Measurements from ENCODE around the gene ZNF264.
"Not testable (repeated sequence)": the region's sequence is repeated elsewhere in the genome, so short reads cannot be mapped to it uniquely, and the experiment has no call there.

ZNF264 gene

GRCh38 chr19:57171551-57172081 lies 19.7 kb upstream of the ZNF264 start:
- DNase-seq: peak; percentile 45 to 90 (median 85)
- H3K36me3 ChIP-seq (ENCODE audit: control insufficient read depth in 4 of 4, insufficient read depth in 4 of 4, low read length in 3 of 4): peaks cover 0 to 16% (median 0%) of the 10 kb centered on the region in 4 experiments
- peaks cover 0 to 2% (median 0%) of the 10 kb centered on the region in 5 experiments for H3K27me3 ChIP-seq (replicated peaks in 2 of 5; ENCODE audit: control insufficient read depth in 4 of 5, insufficient read depth in 5 of 5, low read length in 4 of 5)
- H3K4me3 ChIP-seq (ENCODE audit: control insufficient read depth in 1 of 7, extremely low read depth in 1 of 7, insufficient read depth in 4 of 7, low read depth in 2 of 7, low read length in 6 of 7): peak overlapping the region; percentile 20 to 85 (median 61)
- H3K27ac ChIP-seq (ENCODE audit: insufficient read depth in 1 of 2, low read depth in 1 of 2, low read length in 2 of 2, poor library complexity in 1 of 2, severe bottlenecking in 2 of 2): no peak overlapping the region
- POLR2A ChIA-PET: no interaction called here
- CTCF ChIA-PET: no interaction called here
- 10% methylated on average over 6 of the region's 42 CpGs for WGBS (ENCODE audit: insufficient coverage)
- H3K9me3 ChIP-seq (ENCODE audit: control extremely low read depth in 1 of 5, control insufficient read depth in 4 of 5, insufficient read depth in 2 of 5, low read depth in 1 of 5, low read length in 4 of 5): peaks cover 1 to 23% (median 8%) of the 10 kb centered on the region in 5 experiments
- H3K4me1 ChIP-seq (ENCODE audit: control extremely low read depth in 1 of 4, control insufficient read depth in 4 of 4, insufficient read depth in 4 of 4, low read length in 3 of 4): peaks cover 4 to 10% (median 6%) of the 10 kb centered on the region in 4 experiments

- H3K27ac ChIP-seq (ENCODE audit: insufficient read depth in 1 of 2, low read depth in 1 of 2, low read length in 2 of 2, poor library complexity in 1 of 2, severe bottlenecking in 2 of 2): no peak overlapping the region
- WGBS (ENCODE audit: insufficient coverage): 50% methylated on average over 2 of the region's 3 CpGs
- peaks cover 7 to 27% (median 11%) of the 10 kb centered on the region in 4 experiments for H3K4me1 ChIP-seq (ENCODE audit: control extremely low read depth in 1 of 4, control insufficient read depth in 4 of 4, insufficient read depth in 4 of 4, low read length in 3 of 4)
- POLR2A ChIA-PET: no interaction called here
- no peak for DNase-seq
- H3K4me3 ChIP-seq (ENCODE audit: control insufficient read depth in 1 of 7, extremely low read depth in 1 of 7, insufficient read depth in 4 of 7, low read depth in 2 of 7, low read length in 6 of 7): no peak overlapping the region
- peaks cover 12 to 22% (median 18%) of the 10 kb centered on the region in 4 experiments for H3K36me3 ChIP-seq (ENCODE audit: control insufficient read depth in 4 of 4, insufficient read depth in 4 of 4, low read length in 3 of 4)
- H3K9me3 ChIP-seq (ENCODE audit: control extremely low read depth in 1 of 5, control insufficient read depth in 4 of 5, insufficient read depth in 2 of 5, low read depth in 1 of 5, low read length in 4 of 5): peaks cover 4 to 27% (median 17%) of the 10 kb centered on the region in 5 experiments
- CTCF ChIA-PET: no interaction called here
- H3K27me3 ChIP-seq (replicated peaks in 2 of 5; ENCODE audit: control insufficient read depth in 4 of 5, insufficient read depth in 5 of 5, low read length in 4 of 5): no peaks in the 10 kb centered on the region
These were observed 999 bp upstream of the ZNF264 start for GRCh38 chr19:57190301-57190700.

GRCh38 chr19:57192077-57192420 lies 749 bp downstream of the ZNF264 start:
- WGBS (ENCODE audit: insufficient coverage): 4% methylated on average over 6 of the region's 9 CpGs
- H3K4me3 ChIP-seq (ENCODE audit: control insufficient read depth in 1 of 7, extremely low read depth in 1 of 7, insufficient read depth in 4 of 7, low read depth in 2 of 7, low read length in 6 of 7): peak overlapping the region; percentile 68 to 95 (median 93)
- DNase-seq: no peak
- ChIA-PET POLR2A (no interaction called here), CTCF (no interaction called here)
- H3K9me3 ChIP-seq (ENCODE audit: control extremely low read depth in 1 of 5, control insufficient read depth in 4 of 5, insufficient read depth in 2 of 5, low read depth in 1 of 5, low read length in 4 of 5): peaks cover 3 to 24% (median 19%) of the 10 kb centered on the region in 5 experiments
- peaks cover 7 to 27% (median 11%) of the 10 kb centered on the region in 4 experiments for H3K4me1 ChIP-seq (ENCODE audit: control extremely low read depth in 1 of 4, control insufficient read depth in 4 of 4, insufficient read depth in 4 of 4, low read length in 3 of 4)
- H3K27ac ChIP-seq (ENCODE audit: insufficient read depth in 1 of 2, low read depth in 1 of 2, low read length in 2 of 2, poor library complexity in 1 of 2, severe bottlenecking in 2 of 2): peak overlapping the region; percentile 66 to 90
- H3K27me3 ChIP-seq (replicated peaks in 2 of 5; ENCODE audit: control insufficient read depth in 4 of 5, insufficient read depth in 5 of 5, low read length in 4 of 5): no peaks in the 10 kb centered on the region
- H3K36me3 ChIP-seq (ENCODE audit: control insufficient read depth in 4 of 4, insufficient read depth in 4 of 4, low read length in 3 of 4): peaks cover 12 to 39% (median 34%) of the 10 kb centered on the region in 4 experiments

- CTCF ChIA-PET: no interaction called here
- POLR2A ChIA-PET: no interaction called here
- peaks cover 4 to 23% (median 11%) of the 10 kb centered on the region in 5 experiments for H3K9me3 ChIP-seq (ENCODE audit: control extremely low read depth in 1 of 5, control insufficient read depth in 4 of 5, insufficient read depth in 2 of 5, low read depth in 1 of 5, low read length in 4 of 5)
- peaks cover 12 to 48% (median 40%) of the 10 kb centered on the region in 4 experiments for H3K36me3 ChIP-seq (ENCODE audit: control insufficient read depth in 4 of 4, insufficient read depth in 4 of 4, low read length in 3 of 4)
- DNase-seq: peak in 1 of 3 donors; percentile 12
- peaks cover 7 to 27% (median 11%) of the 10 kb centered on the region in 4 experiments for H3K4me1 ChIP-seq (ENCODE audit: control extremely low read depth in 1 of 4, control insufficient read depth in 4 of 4, insufficient read depth in 4 of 4, low read length in 3 of 4)
- H3K27me3 ChIP-seq (replicated peaks in 2 of 5; ENCODE audit: control insufficient read depth in 4 of 5, insufficient read depth in 5 of 5, low read length in 4 of 5): no peaks in the 10 kb centered on the region
- H3K27ac ChIP-seq (ENCODE audit: insufficient read depth in 1 of 2, low read depth in 1 of 2, low read length in 2 of 2, poor library complexity in 1 of 2, severe bottlenecking in 2 of 2): no peak overlapping the region
- WGBS (ENCODE audit: insufficient coverage): 93% methylated on average over 5 of the region's 5 CpGs
- H3K4me3 ChIP-seq (ENCODE audit: control insufficient read depth in 1 of 7, extremely low read depth in 1 of 7, insufficient read depth in 4 of 7, low read depth in 2 of 7, low read length in 6 of 7): peak overlapping the region in 3 of 7 experiments; percentile 81 to 95 (median 94)
These were observed 1.7 kb downstream of the ZNF264 start for GRCh38 chr19:57192993-57193392.

- H3K36me3 ChIP-seq (ENCODE audit: control insufficient read depth in 4 of 4, insufficient read depth in 4 of 4, low read length in 3 of 4): peaks cover 20 to 93% (median 65%) of the 10 kb centered on the region in 4 experiments
- DNase-seq; POLR2A ChIA-PET; H3K4me1 ChIP-seq (ENCODE audit: control extremely low read depth in 1 of 4, control insufficient read depth in 4 of 4, insufficient read depth in 4 of 4, low read length in 3 of 4); CTCF ChIA-PET; H3K27me3 ChIP-seq (replicated peaks in 2 of 5; ENCODE audit: control insufficient read depth in 4 of 5, insufficient read depth in 5 of 5, low read length in 4 of 5); H3K4me3 ChIP-seq (ENCODE audit: control insufficient read depth in 1 of 7, extremely low read depth in 1 of 7, insufficient read depth in 4 of 7, low read depth in 2 of 7, low read length in 6 of 7); H3K27ac ChIP-seq (ENCODE audit: insufficient read depth in 1 of 2, low read depth in 1 of 2, low read length in 2 of 2, poor library complexity in 1 of 2, severe bottlenecking in 2 of 2): not testable (repeated sequence)
- 98% methylated on average over 6 of the region's 6 CpGs for WGBS (ENCODE audit: insufficient coverage)
- H3K9me3 ChIP-seq (ENCODE audit: control extremely low read depth in 1 of 5, control insufficient read depth in 4 of 5, insufficient read depth in 2 of 5, low read depth in 1 of 5, low read length in 4 of 5): peaks cover 0 to 44% (median 14%) of the 10 kb centered on the region in 5 experiments
These were observed 6.6 kb downstream of the ZNF264 start for GRCh38 chr19:57197874-57198273.

- WGBS (ENCODE audit: insufficient coverage): 100% methylated on average over 3 of the region's 5 CpGs
- H3K27ac ChIP-seq (ENCODE audit: insufficient read depth in 1 of 2, low read depth in 1 of 2, low read length in 2 of 2, poor library complexity in 1 of 2, severe bottlenecking in 2 of 2): no peak overlapping the region
- H3K9me3 ChIP-seq (ENCODE audit: control extremely low read depth in 1 of 5, control insufficient read depth in 4 of 5, insufficient read depth in 2 of 5, low read depth in 1 of 5, low read length in 4 of 5): peaks cover 0 to 56% (median 23%) of the 10 kb centered on the region in 5 experiments
- H3K4me1 ChIP-seq (ENCODE audit: control extremely low read depth in 1 of 4, control insufficient read depth in 4 of 4, insufficient read depth in 4 of 4, low read length in 3 of 4): no peaks in the 10 kb centered on the region
- ChIA-PET CTCF (no interaction called here), POLR2A (interaction anchor here (0.7 kb wide), 1 partner anchor 14 kb away, joined by 3 read pairs; no protein-coding TSS in a partner anchor)
- H3K27me3 ChIP-seq (replicated peaks in 2 of 5; ENCODE audit: control insufficient read depth in 4 of 5, insufficient read depth in 5 of 5, low read length in 4 of 5): no peaks in the 10 kb centered on the region
- H3K36me3 ChIP-seq (ENCODE audit: control insufficient read depth in 4 of 4, insufficient read depth in 4 of 4, low read length in 3 of 4): peaks cover 20 to 90% (median 56%) of the 10 kb centered on the region in 4 experiments
- no peak for DNase-seq
- H3K4me3 ChIP-seq (ENCODE audit: control insufficient read depth in 1 of 7, extremely low read depth in 1 of 7, insufficient read depth in 4 of 7, low read depth in 2 of 7, low read length in 6 of 7): no peak overlapping the region
These were observed 10.9 kb downstream of the ZNF264 start for GRCh38 chr19:57202160-57202559.

- Histone ChIP-seq H3K27me3 (replicated peaks in 2 of 5; ENCODE audit: control insufficient read depth in 4 of 5, insufficient read depth in 5 of 5, low read length in 4 of 5) (no peaks in the 10 kb centered on the region), H3K4me3 (ENCODE audit: control insufficient read depth in 1 of 7, extremely low read depth in 1 of 7, insufficient read depth in 4 of 7, low read depth in 2 of 7, low read length in 6 of 7) (no peak overlapping the region), H3K27ac (ENCODE audit: insufficient read depth in 1 of 2, low read depth in 1 of 2, low read length in 2 of 2, poor library complexity in 1 of 2, severe bottlenecking in 2 of 2) (no peak overlapping the region), H3K9me3 (ENCODE audit: control extremely low read depth in 1 of 5, control insufficient read depth in 4 of 5, insufficient read depth in 2 of 5, low read depth in 1 of 5, low read length in 4 of 5) (peaks cover 1 to 48% (median 33%) of the 10 kb centered on the region in 5 experiments), H3K4me1 (ENCODE audit: control extremely low read depth in 1 of 4, control insufficient read depth in 4 of 4, insufficient read depth in 4 of 4, low read length in 3 of 4) (no peaks in the 10 kb centered on the region), H3K36me3 (ENCODE audit: control insufficient read depth in 4 of 4, insufficient read depth in 4 of 4, low read length in 3 of 4) (peaks cover 30 to 91% (median 65%) of the 10 kb centered on the region in 4 experiments)
- CTCF ChIA-PET: interaction anchor here (1.1 kb wide), 1 partner anchor 28 kb away, joined by 3 read pairs; no protein-coding TSS in a partner anchor
- 63% methylated on average over 3 of the region's 4 CpGs for WGBS (ENCODE audit: insufficient coverage)
- POLR2A ChIA-PET: no interaction called here
- no peak for DNase-seq
These were observed 19.1 kb downstream of the ZNF264 start for GRCh38 chr19:57210381-57210780.
